NCI-H1092 (cell line): ENCODE measurements around the gene PTPRE.

Source experiments
- DNase-seq: peaks from one replicate; lab custom pipeline; 2025; lab: John Stamatoyannopoulos, UW

PTPRE gene

DNA sequence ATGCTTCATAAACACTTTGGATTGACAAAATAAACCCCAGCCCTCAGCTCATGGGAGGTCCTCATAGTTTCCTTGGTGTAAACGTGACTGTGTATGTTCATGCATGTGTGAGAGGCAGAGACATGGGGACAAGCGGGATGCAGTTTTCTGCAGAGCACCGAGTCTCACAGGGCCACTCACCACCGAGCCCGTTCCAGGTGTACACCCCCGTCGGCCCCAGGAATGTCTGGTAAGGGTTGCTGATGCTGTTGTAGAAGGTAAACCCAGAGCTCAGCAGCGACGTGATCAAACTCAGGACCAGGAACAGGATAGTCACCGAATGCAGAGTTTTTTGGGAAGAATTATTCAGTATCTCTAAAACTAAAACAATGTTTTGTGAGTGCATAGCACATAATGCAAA lies 23.4 kb upstream of the PTPRE start:
- no peak for DNase-seq

GRCh38 chr10:127884501-127884900 lies 22.4 kb upstream of the PTPRE start:
- no peak for DNase-seq

- no peak for DNase-seq
Observed at GRCh38 chr10:127886371-127887051, 20.4 kb upstream of the PTPRE start.

GRCh38 chr10:127887541-127888415 lies 19.1 kb upstream of the PTPRE start:
- no peak for DNase-seq

- no peak for DNase-seq
Observed at GRCh38 chr10:127888521-127889312, 18.2 kb upstream of the PTPRE start.

- DNase-seq, result no peak
Observed at GRCh38 chr10:127889605-127890195, 17.2 kb upstream of the PTPRE start.

GRCh38 chr10:127890216-127890615 lies 16.7 kb upstream of the PTPRE start:
- DNase-seq, result no peak

GRCh38 chr10:127890832-127891334 lies 16.0 kb upstream of the PTPRE start:
- no peak for DNase-seq

DNA sequence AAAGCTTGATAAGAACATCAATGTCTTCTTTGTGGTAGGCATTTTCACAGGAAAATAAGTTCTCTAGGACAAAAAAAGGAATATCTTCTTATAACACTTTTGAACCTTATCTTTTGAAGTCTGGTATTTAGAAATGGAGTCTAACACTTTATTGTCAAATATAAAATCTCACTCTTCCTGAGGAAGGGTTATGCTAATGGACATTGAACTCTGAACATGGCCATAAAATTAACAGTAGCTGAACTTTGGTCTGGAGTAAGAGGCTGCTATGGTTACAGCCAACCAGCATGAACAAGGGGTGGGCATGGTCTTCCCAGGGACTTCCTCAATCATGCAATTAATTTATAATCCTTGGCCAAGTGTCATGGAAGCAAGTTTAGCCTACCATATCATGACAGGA lies 14.2 kb upstream of the PTPRE start, which contains the start of gene CLRN3:
CLRN3 (minus strand) TSS at position 199 of the 400 bp plus-strand sequence; CDS start at position 42, 157 bp downstream.
- DNase-seq, result no peak

DNA sequence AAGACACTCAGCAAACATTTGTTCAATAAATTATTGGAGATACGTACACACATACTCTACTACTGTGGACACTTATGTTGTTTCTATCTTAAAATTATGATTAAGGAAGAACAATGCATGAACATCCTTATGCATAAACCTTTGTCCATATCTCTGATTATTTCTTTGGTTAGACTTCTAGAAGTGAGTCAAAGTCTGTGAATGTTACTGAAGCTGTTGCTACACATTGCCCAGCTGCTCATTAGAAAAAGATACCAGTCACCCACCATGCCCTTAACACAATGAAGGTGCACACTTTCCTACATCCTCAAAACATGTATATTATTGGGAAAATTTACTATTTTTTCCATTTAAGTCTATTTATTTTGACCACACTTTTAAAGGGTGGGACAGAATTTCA lies 12.8 kb upstream of the PTPRE start:
- no peak for DNase-seq

- no peak for DNase-seq
Observed at GRCh38 chr10:127896590-127896989, 10.3 kb upstream of the PTPRE start.

DNA sequence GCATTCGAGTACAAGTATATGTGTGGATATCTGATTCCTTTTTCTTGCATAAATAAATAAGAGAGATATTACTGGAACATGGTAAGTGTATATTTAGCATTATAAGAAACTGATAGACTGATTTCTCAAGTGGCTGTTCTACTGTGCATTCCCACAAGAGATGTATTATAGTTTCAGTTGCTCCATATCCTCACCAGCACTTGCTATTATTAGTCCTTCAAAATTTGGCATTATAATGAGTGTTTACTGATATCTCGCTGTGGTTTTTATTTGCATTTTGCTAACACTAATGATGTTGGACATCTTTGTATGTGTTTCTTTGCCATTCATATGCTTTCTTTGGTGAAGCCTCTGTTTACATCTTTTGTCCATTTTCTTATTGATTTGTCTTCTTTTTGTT lies 9.7 kb upstream of the PTPRE start:
- DNase-seq, result no peak

GRCh38 chr10:127899766-127900387 lies 7.0 kb upstream of the PTPRE start:
- DNase-seq, result no peak

- no peak for DNase-seq
Observed at GRCh38 chr10:127903789-127904188, 3.1 kb upstream of the PTPRE start.

DNA sequence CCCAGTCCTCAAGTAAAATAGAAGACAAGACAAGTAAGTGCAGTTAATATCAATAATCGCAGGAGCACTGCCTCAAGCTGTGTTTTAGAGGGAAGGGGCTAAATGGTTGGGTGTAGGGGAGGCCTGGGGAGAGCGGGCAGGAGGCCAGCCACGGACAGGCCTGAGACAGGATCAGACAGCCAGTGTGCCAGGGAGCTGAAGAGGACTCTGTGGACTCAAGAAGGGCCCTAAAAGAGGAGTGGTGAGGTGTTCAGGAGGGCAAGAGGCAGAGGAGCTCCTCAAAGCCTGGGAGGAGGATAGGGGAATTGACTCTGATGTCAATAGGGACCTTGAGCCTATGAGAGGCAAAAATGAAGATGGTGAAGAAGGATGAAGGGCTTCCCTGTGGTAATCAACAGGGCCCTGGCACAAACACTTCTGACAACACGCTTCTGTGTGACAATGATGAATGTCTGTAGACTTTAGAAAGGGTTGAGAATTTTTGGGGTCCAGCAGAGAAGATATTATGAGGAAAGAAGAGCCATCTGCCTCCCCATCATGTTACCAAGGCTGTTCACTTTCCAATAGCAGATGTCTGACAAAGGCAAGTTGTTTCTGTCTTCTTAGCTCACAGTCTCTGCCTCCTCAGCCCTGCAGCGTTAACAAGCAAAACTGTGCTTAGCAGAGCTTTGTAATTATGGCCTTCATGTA lies 2.4 kb upstream of the PTPRE start:
- DNase-seq, result no peak

- no peak for DNase-seq
Observed at GRCh38 chr10:127905001-127905847, 1.7 kb upstream of the PTPRE start.

- DNase-seq, result no peak
Observed at GRCh38 chr10:127905848-127906261, 1.0 kb upstream of the PTPRE start.

DNA sequence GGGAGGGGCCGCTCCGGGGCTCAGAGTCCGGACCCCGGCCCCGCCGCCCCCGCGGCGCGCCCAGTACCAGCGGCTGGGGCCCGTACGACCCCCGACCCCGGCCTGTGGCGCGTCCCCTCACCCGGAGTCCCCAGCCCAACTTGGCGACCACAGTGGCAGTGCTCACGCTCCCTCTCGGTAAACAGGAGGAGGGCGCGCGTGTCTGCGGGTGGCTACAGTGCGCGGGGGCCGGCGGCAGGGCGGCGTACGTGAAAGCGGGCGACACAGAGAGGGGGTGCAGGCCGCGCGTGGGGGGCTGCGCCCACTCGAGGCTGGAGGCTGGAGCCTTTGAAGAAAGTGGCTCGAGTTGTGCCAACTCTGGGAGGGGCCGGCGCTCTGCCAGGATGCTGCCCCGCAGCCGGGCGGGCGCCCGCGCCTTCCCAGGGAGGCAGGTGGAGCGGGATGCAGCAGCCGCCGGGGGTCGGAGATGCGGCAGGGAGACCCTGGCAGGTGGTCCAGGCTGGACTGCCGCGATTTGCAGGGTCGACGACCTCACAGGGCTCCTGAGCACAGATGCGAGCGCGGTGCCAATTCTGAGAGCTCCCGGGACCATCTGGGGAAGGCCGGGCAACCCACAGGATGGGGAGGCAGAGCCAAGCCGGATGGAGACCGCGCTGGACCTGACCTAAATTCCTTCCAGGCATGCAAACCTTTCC lies 655 bp downstream of the PTPRE start:
- DNase-seq, result no peak
